OCI-LY7 (cell line): Measurements from ENCODE around the gene ECEL1. TPM values are rescaled to one million over a fixed set of nuclear protein-coding genes. Genes with fewer than 3 reads are reported as not detected.

Source experiments
- BruUV-seq: library from RNA; stranded (reverse); fragments of 400-500 nt; replicated peaks from 2 replicates; lab custom pipeline; 2021; lab: Mats Ljungman, UMichigan
- CTCF ChIA-PET: fragments of 300-600 bp; sonication (Branson Sonifier 250); formaldehyde crosslinking; loops from one replicate; lab custom pipeline; 2022; ENCODE audit warnings: antibody characterized with exemption; ENCODE audit not compliant: unreplicated experiment; lab: Charles Lee
- POLR2A ChIA-PET: fragments of 300-600 bp; sonication (Branson Sonifier 250); formaldehyde crosslinking; loops from one replicate; lab custom pipeline; 2022; ENCODE audit warnings: antibody characterized with exemption; lab: Charles Lee
- DNase-seq: peaks from one replicate; pipeline ENCODE4 v3.0.0-alpha.2; 2015; ENCODE audit warnings: low spot score
- H2AFZ ChIP-seq: fragments of 200-600 bp; sonication (generic), shearing (Covaris generic); 2 replicates; pipeline ENCODE4 v1.6.1; 2014; ENCODE audit warnings: mild to moderate bottlenecking, antibody characterized with exemption, low read length, moderate library complexity
- H3K27ac ChIP-seq: fragments of 200-600 bp; sonication (generic); 2 replicates; pipeline ENCODE4 v1.5.1; 2014; ENCODE audit warnings: mixed run types, low read depth, mild to moderate bottlenecking, moderate library complexity, low read length, inconsistent platforms; ENCODE audit not compliant: poor library complexity, severe bottlenecking
- H3K36me3 ChIP-seq: fragments of 200-600 bp; sonication (generic); 2 replicates; pipeline ENCODE4 v1.6.1; 2014; ENCODE audit warnings: mild to moderate bottlenecking, antibody characterized with exemption, low read length, moderate library complexity, mixed read lengths; ENCODE audit not compliant: insufficient read depth
- H3K4me1 ChIP-seq: fragments of 200-600 bp; sonication (generic); 2 replicates; pipeline ENCODE4 v1.5.1; 2014; ENCODE audit warnings: mild to moderate bottlenecking, low read length; ENCODE audit not compliant: insufficient read depth, poor library complexity, severe bottlenecking
- H3K4me2 ChIP-seq: fragments of 200-600 bp; sonication (generic); 2 replicates; pipeline ENCODE4 v1.6.1; 2014; ENCODE audit warnings: mild to moderate bottlenecking, low read length
- H3K4me3 ChIP-seq: fragments of 200-600 bp; sonication (generic); 2 replicates; pipeline ENCODE4 v1.5.1; 2014; ENCODE audit warnings: mild to moderate bottlenecking, low read depth, low read length; ENCODE audit not compliant: poor library complexity, severe bottlenecking
- H3K79me2 ChIP-seq: fragments of 200-600 bp; sonication (generic); 2 replicates; pipeline ENCODE4 v1.6.1; 2016; ENCODE audit warnings: low read depth, mild to moderate bottlenecking, low read length, moderate library complexity, mixed read lengths; ENCODE audit not compliant: insufficient read depth
- H3K9me2 ChIP-seq: fragments of 200-600 bp; sonication (generic); 2 replicates; pipeline ENCODE4 v1.6.1; 2016; ENCODE audit warnings: mild to moderate bottlenecking, low read length, mixed read lengths; ENCODE audit not compliant: insufficient read depth
- H3K9me3 ChIP-seq: fragments of 200-600 bp; sonication (generic); 2 replicates; pipeline ENCODE4 v1.6.1; 2014; ENCODE audit warnings: mild to moderate bottlenecking, mixed run types, low read length, mixed read lengths
- H4K20me1 ChIP-seq: fragments of 200-600 bp; sonication (generic); 2 replicates; pipeline ENCODE4 v1.6.1; 2014; ENCODE audit warnings: mild to moderate bottlenecking, antibody characterized with exemption, low read length, moderate library complexity, mixed read lengths; ENCODE audit not compliant: insufficient read depth
- CTCF ChIP-seq: fragments of 200-600 bp; sonication (generic); conservative IDR thresholded peaks from 2 replicates; pipeline ENCODE4 v1.5.1; 2014; ENCODE audit warnings: mild to moderate bottlenecking, antibody characterized with exemption, low read length, moderate library complexity, mixed read lengths
- EZH2phosphoT487 ChIP-seq: fragments of 200-600 bp; sonication (generic); IDR thresholded peaks from 2 replicates; pipeline ENCODE4 v1.6.1; 2018; ENCODE audit warnings: low read depth, borderline replicate concordance, mild to moderate bottlenecking, mixed run types, antibody characterized with exemption, low read length, moderate library complexity, mixed read lengths
- intact Hi-C: fragments of 100-400 bp; cut with micrococcal nuclease; formaldehyde crosslinking; loops from one replicate; pipeline ENCODE4 v1.10.0; 2022; ENCODE audit not compliant: unreplicated experiment
- total RNA-seq, 2 experiments: library from RNA; depleted of rRNA in 1 of 2; stranded (reverse); fragments of >200 nt in 1 of 2; shearing (Covaris generic) in 1 of 2; gene quantifications; 2 replicates each; pipeline ENCODE4 v1.2.3, GENCODE V29; 2014 to 2022

The ECEL1 gene
- total RNA-seq, 2 experiments from 2014 or later = not detected

DNA sequence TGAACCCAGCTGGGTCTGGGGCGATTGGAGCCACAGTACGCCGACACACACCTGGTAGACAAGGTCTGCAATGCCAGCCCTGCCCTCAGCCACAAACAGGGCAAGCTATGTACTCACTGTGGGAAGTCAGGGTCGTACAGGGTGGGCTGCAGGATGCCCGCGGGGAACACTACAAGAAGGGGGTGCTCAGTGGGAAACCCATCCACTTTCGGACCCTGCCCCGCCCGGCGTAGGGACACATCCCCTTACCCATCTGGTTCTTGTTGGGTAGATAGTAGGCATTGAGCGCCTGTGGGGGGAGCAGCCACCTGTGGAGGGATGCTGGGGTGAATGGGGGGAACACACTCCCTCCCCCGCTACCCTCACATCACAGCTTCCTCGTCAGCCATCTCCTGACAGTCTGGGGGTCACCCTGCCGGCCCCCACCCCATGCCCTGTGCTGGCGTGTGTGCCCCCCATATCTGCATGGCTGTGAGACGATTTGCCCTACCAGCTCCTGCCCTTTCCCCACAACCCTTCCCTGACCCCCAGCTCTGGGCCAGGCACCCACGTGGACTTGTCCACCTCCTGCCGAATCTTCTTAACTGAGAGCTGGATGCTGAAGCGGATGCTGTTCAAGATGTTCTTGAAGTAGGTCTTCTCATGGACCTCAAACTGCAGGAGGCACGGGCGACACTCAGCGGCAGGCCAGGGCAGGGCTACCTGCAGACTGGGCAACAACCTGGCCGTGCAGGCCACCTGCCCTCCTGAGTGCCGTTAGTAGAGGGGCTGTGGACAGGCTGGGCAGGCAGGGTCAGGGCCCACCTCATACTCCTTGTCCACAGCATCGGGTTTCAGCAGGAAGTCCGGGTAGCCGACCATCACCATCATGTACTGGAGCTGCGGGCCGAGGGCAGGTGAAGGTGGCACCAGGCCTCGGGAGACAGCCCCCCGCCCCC is 5.1 kb downstream of the ECEL1 start:
- intact Hi-C loops = no loop called here
- Histone ChIP-seq H3K4me1 (no peaks in the 10 kb centered on the region), H3K4me2 (no peak overlapping the region), H3K9me2 (no peaks in the 10 kb centered on the region), H3K27ac (no peak overlapping the region), H3K36me3 (no peaks in the 10 kb centered on the region), H3K79me2 (no peaks in the 10 kb centered on the region), H4K20me1 (no peaks in the 10 kb centered on the region), H3K9me3 (no peaks in the 10 kb centered on the region), H2AFZ (no peak overlapping the region), H3K4me3 (no peak overlapping the region)
- POLR2A ChIA-PET = no interaction called here
- CTCF ChIA-PET = no interaction called here
- no peak for DNase-seq
- BruUV-seq = no TSS peak
- no peak for TF ChIP-seq EZH2phosphoT487
- TF ChIP-seq CTCF = no peak

- no peak overlapping the region for H3K4me2 ChIP-seq
- no peak for DNase-seq
- H4K20me1 ChIP-seq = no peaks in the 10 kb centered on the region
- H3K4me1 ChIP-seq = no peaks in the 10 kb centered on the region
- H3K79me2 ChIP-seq = no peaks in the 10 kb centered on the region
- no peaks in the 10 kb centered on the region for H3K9me3 ChIP-seq
- intact Hi-C loops = no loop called here
- H3K9me2 ChIP-seq = no peaks in the 10 kb centered on the region
- H2AFZ ChIP-seq = no peak overlapping the region
- TF ChIP-seq CTCF = no peak
- TF ChIP-seq EZH2phosphoT487 = no peak
- no peak overlapping the region for H3K27ac ChIP-seq
- ChIA-PET CTCF (no interaction called here), POLR2A (no interaction called here)
- H3K4me3 ChIP-seq = no peak overlapping the region
- no TSS peak for BruUV-seq
- no peaks in the 10 kb centered on the region for H3K36me3 ChIP-seq
These were observed 6.1 kb downstream of the ECEL1 start for GRCh38 chr2:232481322-232482140.
